ENCODE measurements around the gene ZNF688. TPM values are rescaled to one million over a fixed set of nuclear protein-coding genes. Genes with fewer than 3 reads are reported as not detected.
"Not testable (repeated sequence)": the region's sequence is repeated elsewhere in the genome, so short reads cannot be mapped to it uniquely, and the experiment has no call there.

The ZNF688 gene
- total RNA-seq, 3 donors from 2014 or later: 17.0 to 23.0 (median 20.7) TPM

GRCh38 chr16:30539000-30539964, 32.2 kb downstream of the ZNF688 start:
- ATAC-seq (no peak), DNase-seq (no peak)
- intact Hi-C loops (cut with DNase I, micrococcal nuclease): no loop called here
- Histone ChIP-seq H3K36me3 (ENCODE audit: low read depth) (peaks cover 2% of the 10 kb centered on the region), H3K9me3 (no peaks in the 10 kb centered on the region), H3K4me3 (no peak overlapping the region), H3K4me1 (ENCODE audit: low read depth) (peaks cover 22% of the 10 kb centered on the region)
- no peak for TF ChIP-seq CTCF (IDR thresholded peaks at IDR 0.05)

GRCh38 chr16:30536391-30537024, 35.0 kb downstream of the ZNF688 start:
- ATAC-seq; H3K4me3 ChIP-seq; H3K9me3 ChIP-seq; intact Hi-C loops (cut with DNase I, micrococcal nuclease); H3K36me3 ChIP-seq (ENCODE audit: low read depth); DNase-seq: not testable (repeated sequence)
- peaks cover 28% of the 10 kb centered on the region for H3K4me1 ChIP-seq (ENCODE audit: low read depth)

- peak; percentile 38 for TF ChIP-seq CTCF (IDR thresholded peaks at IDR 0.05)
- H3K4me3 ChIP-seq: peak overlapping the region; percentile 74
- intact Hi-C loops (cut with DNase I, micrococcal nuclease): no loop called here
- ATAC-seq (peak; percentile 75), DNase-seq (peak; percentile 80 to 88 (median 85))
- no peaks in the 10 kb centered on the region for H3K9me3 ChIP-seq
- H3K36me3 ChIP-seq (ENCODE audit: low read depth): peaks cover 2% of the 10 kb centered on the region
- H3K4me1 ChIP-seq (ENCODE audit: low read depth): peaks cover 23% of the 10 kb centered on the region
Observed at GRCh38 chr16:30535777-30536190, 35.7 kb downstream of the ZNF688 start.

- no peaks in the 10 kb centered on the region for H3K9me3 ChIP-seq
- H3K4me1 ChIP-seq (ENCODE audit: low read depth): peaks cover 19% of the 10 kb centered on the region
- H3K4me3 ChIP-seq: peak overlapping the region; percentile 74
- intact Hi-C loops (cut with DNase I, micrococcal nuclease): no loop called here
- DNase-seq (no peak), ATAC-seq (peak; percentile 12)
- peaks cover 2% of the 10 kb centered on the region for H3K36me3 ChIP-seq (ENCODE audit: low read depth)
- no peak for TF ChIP-seq CTCF (IDR thresholded peaks at IDR 0.05)
Observed at GRCh38 chr16:30535106-30535776, 36.3 kb downstream of the ZNF688 start.

- Histone ChIP-seq H3K4me1 (ENCODE audit: low read depth) (peaks cover 19% of the 10 kb centered on the region), H3K9me3 (no peaks in the 10 kb centered on the region), H3K36me3 (ENCODE audit: low read depth) (peaks cover 2% of the 10 kb centered on the region), H3K4me3 (peak within 1 kb of the TSS; percentile 74)
- no peak for TF ChIP-seq CTCF (IDR thresholded peaks at IDR 0.05)
- ATAC-seq (peak; percentile 92), DNase-seq (peak; percentile 94 to 95 (median 95))
- intact Hi-C loops (cut with DNase I, micrococcal nuclease): no loop called here
Observed at GRCh38 chr16:30534368-30535105, 37.0 kb downstream of the ZNF688 start, which contains the start of gene ZNF747. Gene ZNF747, minus strand, starts transcription at chr16:30534858. Its CDS starts 179 bp downstream, at chr16:30534679.

All from mucosa of descending colon (tissue), 3 donors.